Measurements from ENCODE around the gene SPATA13. TPM values are rescaled to one million over a fixed set of nuclear protein-coding genes. Genes with fewer than 3 reads are reported as not detected.

Gene SPATA13
- total RNA-seq, 2 donors from 2014 or later, result 85.2 to 163 TPM

- no peaks in the 10 kb centered on the region for H3K36me3 ChIP-seq
- H3K9me3 ChIP-seq, result no peaks in the 10 kb centered on the region
- H3K4me1 ChIP-seq (replicated peaks), result no peaks in the 10 kb centered on the region
- 68% methylated on average over 2 of the region's 2 CpGs for WGBS
- TF ChIP-seq POLR2A (IDR thresholded peaks at IDR 0.05) (no peak), CTCF (IDR thresholded peaks at IDR 0.05) (no peak), POLR2AphosphoS5 (IDR thresholded peaks at IDR 0.05) (no peak)
- no peak overlapping the region for H3K27ac ChIP-seq
- no peak overlapping the region for H3K4me3 ChIP-seq
- intact Hi-C loops (cut with DNase I), result no loop called here
- DNase-seq (ENCODE audit: low spot score), result no peak
- no peaks in the 10 kb centered on the region for H3K27me3 ChIP-seq (replicated peaks; ENCODE audit: insufficient read depth)
These were observed 33.3 kb upstream of the SPATA13 start for GRCh38 chr13:24127116-24127631.

DNA sequence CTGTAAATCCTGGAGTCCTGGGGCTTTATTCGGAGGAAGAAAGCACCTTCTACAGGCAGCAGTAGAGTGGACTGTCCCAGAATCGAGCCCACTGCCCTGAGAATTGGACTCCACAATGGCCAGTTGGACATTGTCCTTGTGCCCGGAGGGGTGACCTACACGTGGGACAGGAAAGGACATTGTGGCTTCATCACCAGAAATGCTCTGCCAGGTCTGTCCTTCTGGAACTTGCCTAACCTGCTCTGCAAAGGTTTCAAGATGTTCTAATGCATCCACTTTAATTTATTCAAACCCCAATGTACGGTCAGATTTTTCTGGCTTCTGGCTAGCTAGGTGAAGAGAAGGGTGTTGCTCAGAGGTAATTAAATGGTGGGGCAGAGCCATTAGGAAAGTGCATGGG is 32.4 kb upstream of the SPATA13 start:
- Histone ChIP-seq H3K4me3 (no peak overlapping the region), H3K27me3 (replicated peaks; ENCODE audit: insufficient read depth) (no peaks in the 10 kb centered on the region), H3K9me3 (no peaks in the 10 kb centered on the region), H3K4me1 (replicated peaks) (no peaks in the 10 kb centered on the region), H3K27ac (no peak overlapping the region), H3K36me3 (no peaks in the 10 kb centered on the region)
- DNase-seq (ENCODE audit: low spot score), result no peak
- TF ChIP-seq CTCF (IDR thresholded peaks at IDR 0.05) (no peak), POLR2A (IDR thresholded peaks at IDR 0.05) (no peak), POLR2AphosphoS5 (IDR thresholded peaks at IDR 0.05) (no peak)
- intact Hi-C loops (cut with DNase I), result no loop called here
- WGBS, result 80% methylated on average over 5 of the region's 5 CpGs

- Histone ChIP-seq H3K9me3 (no peaks in the 10 kb centered on the region), H3K27me3 (replicated peaks; ENCODE audit: insufficient read depth) (no peaks in the 10 kb centered on the region), H3K4me1 (replicated peaks) (no peaks in the 10 kb centered on the region), H3K27ac (no peak overlapping the region), H3K36me3 (no peaks in the 10 kb centered on the region), H3K4me3 (no peak overlapping the region)
- intact Hi-C loops (cut with DNase I), result no loop called here
- WGBS, result 89% methylated on average over 5 of the region's 5 CpGs
- no peak for DNase-seq (ENCODE audit: low spot score)
- TF ChIP-seq POLR2A (IDR thresholded peaks at IDR 0.05), result no peak
- no peak for TF ChIP-seq POLR2AphosphoS5 (IDR thresholded peaks at IDR 0.05)
- TF ChIP-seq CTCF (IDR thresholded peaks at IDR 0.05), result no peak
These were observed 31.6 kb upstream of the SPATA13 start for GRCh38 chr13:24128962-24129361.

GRCh38 chr13:24129914-24130774 is 30.4 kb upstream of the SPATA13 start:
- H3K27ac ChIP-seq, result no peak overlapping the region
- H3K4me1 ChIP-seq (replicated peaks), result no peaks in the 10 kb centered on the region
- H3K9me3 ChIP-seq, result no peaks in the 10 kb centered on the region
- WGBS, result 26% methylated on average over 11 of the region's 12 CpGs
- H3K27me3 ChIP-seq (replicated peaks; ENCODE audit: insufficient read depth), result no peaks in the 10 kb centered on the region
- no peak overlapping the region for H3K4me3 ChIP-seq
- no peaks in the 10 kb centered on the region for H3K36me3 ChIP-seq
- intact Hi-C loops (cut with DNase I), result no loop called here
- DNase-seq (ENCODE audit: low spot score), result no peak
- TF ChIP-seq POLR2A (IDR thresholded peaks at IDR 0.05) (no peak), CTCF (IDR thresholded peaks at IDR 0.05) (no peak), POLR2AphosphoS5 (IDR thresholded peaks at IDR 0.05) (no peak)

- H3K36me3 ChIP-seq, result no peaks in the 10 kb centered on the region
- no peaks in the 10 kb centered on the region for H3K27me3 ChIP-seq (replicated peaks; ENCODE audit: insufficient read depth)
- no peaks in the 10 kb centered on the region for H3K9me3 ChIP-seq
- intact Hi-C loops (cut with DNase I), result no loop called here
- 73% methylated on average over 1 of the region's 1 CpG for WGBS
- H3K4me1 ChIP-seq (replicated peaks), result no peaks in the 10 kb centered on the region
- no peak overlapping the region for H3K27ac ChIP-seq
- H3K4me3 ChIP-seq, result no peak overlapping the region
- TF ChIP-seq POLR2AphosphoS5 (IDR thresholded peaks at IDR 0.05) (no peak), CTCF (IDR thresholded peaks at IDR 0.05) (no peak), POLR2A (IDR thresholded peaks at IDR 0.05) (no peak)
- no peak for DNase-seq (ENCODE audit: low spot score)
These were observed 28.8 kb upstream of the SPATA13 start for GRCh38 chr13:24131749-24132148.
